NCI-H774 (cell line): ENCODE measurements around the gene NDUFB2.
"Not testable (repeated sequence)": the region's sequence is repeated elsewhere in the genome, so short reads cannot be mapped to it uniquely, and the experiment has no call there.

Experiments used
- DNase-seq: peaks from one replicate; lab custom pipeline; 2025; lab: John Stamatoyannopoulos, UW

NDUFB2 gene

GRCh38 chr7:140696680-140697446, at the start of gene NDUFB2:
Gene NDUFB2 (plus strand): TSS chr7:140696708. CDS start chr7:140696745, 37 bp downstream.
- peak; percentile 79 for DNase-seq

DNA sequence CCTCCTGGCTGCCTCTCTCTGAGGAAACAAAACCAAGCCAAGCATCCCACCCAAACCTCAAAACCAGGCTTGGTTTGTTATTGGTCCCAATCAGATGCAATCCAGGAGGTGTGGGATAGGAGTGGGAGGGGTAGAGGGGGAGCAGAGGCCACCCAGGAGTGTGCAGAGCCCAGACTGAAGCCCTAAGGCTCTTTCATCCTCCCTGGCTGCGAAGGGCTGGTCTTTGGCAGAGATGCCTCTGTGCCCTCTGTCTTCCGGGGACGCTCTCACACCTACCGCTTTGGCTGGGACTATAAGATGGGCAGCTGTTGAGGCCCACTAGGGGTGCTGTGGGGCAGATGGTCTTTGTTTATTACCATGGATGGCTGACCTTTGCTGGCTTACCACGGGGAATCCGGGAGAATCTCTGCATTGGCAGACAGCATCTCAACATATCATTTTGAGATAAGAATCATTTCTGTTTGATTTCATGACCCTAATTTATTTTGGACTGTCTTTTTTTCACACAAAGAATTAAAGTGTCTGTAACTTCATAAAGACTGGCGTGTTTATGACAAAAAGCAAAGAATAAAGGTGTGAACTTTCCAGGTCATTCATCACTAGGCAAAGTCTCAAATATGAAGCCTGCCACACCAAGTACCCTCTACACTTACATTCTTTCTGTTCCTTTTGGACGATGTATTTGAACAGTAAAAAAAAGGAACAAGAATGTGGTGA, 49.4 kb upstream of the NDUFB2 start:
- DNase-seq, result peak; percentile 4

- no peak for DNase-seq
Observed at GRCh38 chr7:140649556-140650205, 46.8 kb upstream of the NDUFB2 start.

DNA sequence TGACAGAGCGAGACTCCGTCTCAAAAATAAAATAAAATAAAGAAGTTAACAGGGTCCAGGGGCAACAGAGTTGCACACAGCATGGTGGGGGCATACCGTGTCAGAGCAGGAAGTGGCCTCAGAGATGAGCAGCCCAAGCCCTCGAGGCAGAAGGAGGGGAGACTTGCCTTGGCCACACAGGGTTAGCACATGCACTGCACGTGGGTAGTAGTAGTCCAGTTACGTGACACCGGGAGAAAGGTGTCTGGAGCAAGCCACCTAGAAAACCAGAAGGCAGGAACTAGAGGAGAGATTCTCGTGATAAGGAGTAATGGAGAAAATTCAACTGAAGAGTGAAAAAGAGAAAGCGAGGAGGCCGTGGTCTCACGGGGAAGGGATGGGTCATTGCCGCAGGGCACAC, 46.1 kb upstream of the NDUFB2 start:
- DNase-seq, result no peak

DNA sequence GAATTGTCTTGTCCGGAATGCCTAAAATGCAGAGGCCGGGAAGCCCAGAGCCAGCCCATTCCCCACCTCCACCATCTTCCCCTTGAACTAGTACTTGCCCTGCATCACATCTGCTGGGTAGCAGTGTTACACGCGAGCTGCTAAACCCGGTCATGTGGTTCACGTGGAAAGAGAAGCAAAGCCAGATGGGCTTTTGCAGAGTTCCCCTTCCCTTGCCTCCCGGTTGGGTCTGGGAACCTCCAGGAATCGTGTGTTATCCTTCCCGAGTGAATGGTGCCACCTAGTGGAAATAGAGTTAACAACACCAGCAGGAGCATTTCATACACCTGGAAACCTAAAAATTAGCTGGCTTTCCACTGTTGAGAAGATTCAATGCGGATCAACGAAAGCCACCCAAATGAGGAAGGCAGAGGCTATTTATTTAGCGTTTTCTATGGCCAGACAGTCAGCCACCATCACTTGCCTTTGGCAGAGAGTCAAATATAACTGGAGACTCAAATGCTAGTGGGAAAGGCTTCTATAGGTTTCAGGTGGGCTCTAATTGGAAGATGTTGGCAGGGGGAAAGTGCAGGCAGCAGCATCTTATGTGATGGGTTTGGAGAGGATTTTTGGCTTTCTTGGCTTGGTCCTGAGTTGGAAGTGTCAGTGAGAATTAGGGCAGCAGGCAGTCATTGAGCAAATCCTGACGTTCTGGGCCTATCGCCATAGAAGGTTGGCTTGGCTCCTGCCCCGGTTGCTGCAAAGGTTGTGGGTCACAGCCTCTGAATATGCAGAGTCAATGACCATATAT, 43.0 kb upstream of the NDUFB2 start:
- peak; percentile 76 for DNase-seq

GRCh38 chr7:140654109-140654387, 42.5 kb upstream of the NDUFB2 start:
- DNase-seq, result no peak

DNA sequence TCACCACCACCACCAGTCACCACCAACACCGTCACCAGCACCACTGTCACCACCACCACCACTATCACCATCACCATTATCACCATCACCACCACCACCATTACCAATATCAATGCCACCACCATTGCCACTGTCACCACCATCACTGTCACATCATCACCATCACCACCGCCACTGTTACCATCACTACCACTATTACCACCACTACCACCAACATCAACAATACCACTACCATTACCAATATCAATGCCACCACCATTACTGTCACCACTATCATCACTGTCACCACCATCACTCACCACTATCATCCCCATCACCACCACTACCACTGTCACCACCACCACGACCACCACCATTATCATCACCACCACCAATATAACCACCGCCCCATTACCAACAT, 41.8 kb upstream of the NDUFB2 start:
- DNase-seq, result no peak

- no peak for DNase-seq
Observed at GRCh38 chr7:140655511-140656408, 40.7 kb upstream of the NDUFB2 start.

DNA sequence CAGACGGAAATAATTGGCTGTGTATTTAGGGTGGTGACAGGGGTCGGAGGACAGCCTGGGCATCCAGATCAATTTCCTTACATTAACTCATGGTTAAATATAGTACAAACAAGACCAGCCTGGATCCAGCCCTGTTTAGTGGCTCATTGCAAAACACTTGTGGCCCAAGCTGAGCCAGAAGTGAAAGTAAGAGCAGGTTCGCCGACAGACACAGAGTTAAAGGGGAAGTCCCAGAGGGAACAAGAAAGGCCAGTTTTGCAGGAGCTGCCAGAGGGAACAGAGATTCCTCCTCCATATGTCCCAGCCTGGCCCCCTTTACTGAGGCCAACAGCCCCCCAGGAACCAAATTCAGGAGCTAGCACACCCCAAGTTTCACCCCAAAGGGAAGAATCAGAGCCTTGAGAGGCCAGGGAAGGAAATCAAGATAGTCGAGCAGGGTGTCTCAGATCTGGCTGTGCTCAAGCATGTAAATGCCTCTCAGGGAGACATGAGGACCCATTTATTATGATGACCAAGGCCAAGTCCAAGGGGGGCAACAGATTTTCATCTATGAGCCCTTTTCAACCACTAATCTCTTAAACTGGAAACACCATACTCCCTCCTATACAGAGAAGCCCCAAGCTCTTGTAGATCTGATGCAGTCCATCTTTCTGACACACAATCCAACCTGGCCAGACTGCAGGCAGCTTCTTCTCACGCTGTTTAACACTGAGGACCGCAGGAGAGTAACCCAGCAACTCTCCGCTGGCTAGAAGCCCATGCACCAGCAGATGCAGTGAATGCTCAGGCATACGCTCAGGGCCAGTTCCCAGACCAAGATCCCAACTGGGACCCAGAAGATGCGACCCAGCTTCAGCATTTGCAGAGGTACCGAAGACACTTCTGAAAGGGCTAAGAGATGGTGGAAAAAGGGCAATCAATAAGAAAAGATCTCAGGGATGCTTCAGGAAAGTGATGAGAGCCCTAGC, 39.7 kb upstream of the NDUFB2 start:
- DNase-seq, result peak; percentile 23

- DNase-seq, result no peak
Observed at GRCh38 chr7:140657891-140658290, 38.6 kb upstream of the NDUFB2 start.

DNA sequence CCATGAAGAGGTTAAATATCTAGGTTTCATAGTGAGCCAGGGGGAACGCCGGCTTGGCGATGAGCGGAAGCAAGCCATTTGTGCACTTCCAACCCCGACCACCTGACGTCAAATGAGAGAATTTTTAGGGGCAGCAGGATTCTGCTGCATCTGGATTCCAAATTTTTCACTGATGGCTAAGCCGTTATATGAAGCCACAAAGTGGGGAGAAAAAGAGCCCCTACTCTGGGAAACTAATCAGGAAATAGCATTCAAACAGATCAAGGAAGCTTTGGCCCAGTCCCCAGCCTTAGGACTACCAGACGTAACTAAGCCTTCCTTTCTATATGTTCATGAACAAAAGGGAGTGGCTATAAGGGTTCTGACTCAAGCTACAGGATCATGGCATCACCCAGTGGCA, 36.7 kb upstream of the NDUFB2 start:
- DNase-seq, result no peak

DNA sequence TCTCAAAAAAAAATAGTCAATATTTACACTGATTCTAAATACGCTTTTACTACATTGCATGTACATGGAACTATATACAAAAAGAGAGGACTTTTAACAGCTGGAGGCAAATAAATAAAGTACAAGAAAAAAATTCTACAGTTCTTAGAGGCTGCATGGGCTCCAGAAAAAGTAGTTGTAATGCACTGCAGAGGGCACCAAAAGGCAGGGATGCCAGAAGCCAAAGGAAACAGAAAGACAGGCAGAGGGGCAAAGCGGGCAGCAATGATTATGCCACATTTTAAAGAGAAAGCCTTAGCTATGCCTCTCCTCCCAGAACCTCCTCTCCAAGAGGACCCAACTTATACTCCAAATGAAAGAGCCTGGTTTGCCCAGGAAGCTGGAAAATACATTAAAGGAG, 35.4 kb upstream of the NDUFB2 start:
- DNase-seq, result peak; percentile 4

- not testable (repeated sequence) for DNase-seq
Observed at GRCh38 chr7:140662938-140663337, 33.6 kb upstream of the NDUFB2 start.

GRCh38 chr7:140667476-140667875, 29.0 kb upstream of the NDUFB2 start:
- no peak for DNase-seq

DNA sequence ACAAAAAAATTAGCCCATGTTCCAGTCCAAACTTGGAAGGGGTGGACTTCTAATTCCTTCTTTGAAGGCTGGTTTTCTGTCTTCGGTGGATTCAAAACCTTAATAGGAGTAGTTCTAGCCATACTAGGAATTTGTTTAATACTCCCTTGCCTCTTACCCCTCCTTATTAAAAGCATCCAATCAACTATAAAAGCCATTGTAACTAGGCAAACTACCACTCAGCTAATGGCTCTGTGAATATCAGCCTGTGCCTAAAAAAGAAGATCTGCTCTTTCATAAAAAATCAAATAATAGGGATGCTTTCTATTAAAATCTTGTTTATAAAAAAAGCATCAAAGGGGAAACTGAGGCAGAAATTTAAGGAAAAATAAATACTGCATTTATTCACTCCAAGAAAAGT, 27.9 kb upstream of the NDUFB2 start:
- no peak for DNase-seq

- no peak for DNase-seq
Observed at GRCh38 chr7:140669352-140669751, 27.2 kb upstream of the NDUFB2 start.

DNA sequence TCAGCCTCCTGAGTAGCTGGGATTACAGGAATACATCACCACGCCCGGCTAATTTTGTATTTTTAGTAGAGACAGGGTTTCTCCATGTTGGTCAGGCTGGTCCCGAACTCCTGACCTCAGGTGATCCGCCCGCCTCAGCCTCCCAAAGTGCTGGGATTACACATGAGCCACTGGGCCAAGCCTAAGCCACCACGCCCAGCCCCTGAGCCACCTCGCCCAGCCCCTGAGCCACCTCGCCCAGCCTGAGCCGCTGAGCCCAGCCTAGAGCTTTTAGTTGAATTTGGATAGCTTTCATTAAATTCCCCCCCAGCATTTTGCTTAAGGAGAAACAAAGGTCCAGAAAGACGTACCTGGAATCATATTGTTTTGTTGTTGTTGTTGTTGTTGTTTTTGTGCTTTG, 26.6 kb upstream of the NDUFB2 start:
- not testable (repeated sequence) for DNase-seq

- DNase-seq, result no peak
Observed at GRCh38 chr7:140670343-140670935, 26.1 kb upstream of the NDUFB2 start.

DNA sequence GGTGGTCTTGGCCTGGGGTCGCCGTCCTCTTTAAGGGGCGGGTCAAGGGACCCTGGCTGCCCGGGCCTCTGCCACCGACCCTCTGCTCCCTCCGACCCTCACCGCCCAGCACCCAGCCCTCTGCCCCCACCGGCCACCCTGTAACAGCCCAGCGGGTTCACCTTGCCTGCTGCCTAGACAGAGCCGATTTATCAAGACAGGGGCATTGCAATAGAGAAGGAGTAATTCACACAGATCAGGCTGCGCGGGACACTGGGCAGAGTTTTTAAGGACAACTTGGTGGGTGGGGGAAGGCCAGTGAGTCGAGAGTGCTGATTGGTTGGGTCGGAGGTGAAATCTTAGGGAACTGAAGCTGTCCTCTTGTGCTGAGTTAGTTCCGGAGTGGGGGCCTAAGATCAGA, 24.5 kb upstream of the NDUFB2 start:
- DNase-seq, result no peak
